Mucosa of rectum (tissue), 2 donors: ENCODE data around the gene ATP13A4.

Experiments used
- H3K27ac ChIP-seq, 2 donors: one replicate each; pipeline ENCODE4 v1.7.0; 2013; ENCODE audit warnings: inconsistent platforms in 2 of 2, low read depth in 2 of 2, low read length in 2 of 2
- H3K27me3 ChIP-seq, 2 donors: one replicate each; pipeline ENCODE4 v1.7.0; 2013; ENCODE audit warnings: low read length in 2 of 2; ENCODE audit not compliant: control insufficient read depth in 2 of 2, insufficient read depth in 2 of 2
- H3K36me3 ChIP-seq, 2 donors: one replicate each; pipeline ENCODE4 v1.7.0; 2013; ENCODE audit warnings: low read length in 2 of 2; ENCODE audit not compliant: control insufficient read depth in 2 of 2, insufficient read depth in 2 of 2
- H3K4me1 ChIP-seq, 2 donors: one replicate each; pipeline ENCODE4 v1.7.0; 2013; ENCODE audit warnings: low read length in 2 of 2, mild to moderate bottlenecking in 1 of 2; ENCODE audit not compliant: control insufficient read depth in 2 of 2, insufficient read depth in 2 of 2
- H3K4me3 ChIP-seq, 2 donors: one replicate each; pipeline ENCODE4 v1.7.0; 2013; ENCODE audit warnings: low read length in 2 of 2
- H3K9ac ChIP-seq, 2 donors: one replicate each; pipeline ENCODE4 v1.7.0; 2013; ENCODE audit warnings: low read length in 2 of 2, low read depth in 1 of 2, mild to moderate bottlenecking in 1 of 2
- H3K9me3 ChIP-seq, 2 donors: one replicate each; pipeline ENCODE4 v1.7.0; 2013; ENCODE audit warnings: low read length in 2 of 2; ENCODE audit not compliant: control insufficient read depth in 2 of 2
- donor health status: healthy.
- donor health status: Normal muscosa, but diverticular disease.

The ATP13A4 gene, protein sequence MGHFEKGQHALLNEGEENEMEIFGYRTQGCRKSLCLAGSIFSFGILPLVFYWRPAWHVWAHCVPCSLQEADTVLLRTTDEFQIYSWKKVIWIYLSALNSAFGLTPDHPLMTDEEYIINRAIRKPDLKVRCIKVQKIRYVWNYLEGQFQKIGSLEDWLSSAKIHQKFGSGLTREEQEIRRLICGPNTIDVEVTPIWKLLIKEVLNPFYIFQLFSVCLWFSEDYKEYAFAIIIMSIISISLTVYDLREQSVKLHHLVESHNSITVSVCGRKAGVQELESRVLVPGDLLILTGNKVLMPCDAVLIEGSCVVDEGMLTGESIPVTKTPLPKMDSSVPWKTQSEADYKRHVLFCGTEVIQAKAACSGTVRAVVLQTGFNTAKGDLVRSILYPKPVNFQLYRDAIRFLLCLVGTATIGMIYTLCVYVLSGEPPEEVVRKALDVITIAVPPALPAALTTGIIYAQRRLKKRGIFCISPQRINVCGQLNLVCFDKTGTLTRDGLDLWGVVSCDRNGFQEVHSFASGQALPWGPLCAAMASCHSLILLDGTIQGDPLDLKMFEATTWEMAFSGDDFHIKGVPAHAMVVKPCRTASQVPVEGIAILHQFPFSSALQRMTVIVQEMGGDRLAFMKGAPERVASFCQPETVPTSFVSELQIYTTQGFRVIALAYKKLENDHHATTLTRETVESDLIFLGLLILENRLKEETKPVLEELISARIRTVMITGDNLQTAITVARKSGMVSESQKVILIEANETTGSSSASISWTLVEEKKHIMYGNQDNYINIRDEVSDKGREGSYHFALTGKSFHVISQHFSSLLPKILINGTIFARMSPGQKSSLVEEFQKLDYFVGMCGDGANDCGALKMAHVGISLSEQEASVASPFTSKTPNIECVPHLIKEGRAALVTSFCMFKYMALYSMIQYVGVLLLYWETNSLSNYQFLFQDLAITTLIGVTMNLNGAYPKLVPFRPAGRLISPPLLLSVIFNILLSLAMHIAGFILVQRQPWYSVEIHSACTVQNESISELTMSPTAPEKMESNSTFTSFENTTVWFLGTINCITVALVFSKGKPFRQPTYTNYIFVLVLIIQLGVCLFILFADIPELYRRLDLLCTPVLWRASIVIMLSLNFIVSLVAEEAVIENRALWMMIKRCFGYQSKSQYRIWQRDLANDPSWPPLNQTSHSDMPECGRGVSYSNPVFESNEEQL

DNA sequence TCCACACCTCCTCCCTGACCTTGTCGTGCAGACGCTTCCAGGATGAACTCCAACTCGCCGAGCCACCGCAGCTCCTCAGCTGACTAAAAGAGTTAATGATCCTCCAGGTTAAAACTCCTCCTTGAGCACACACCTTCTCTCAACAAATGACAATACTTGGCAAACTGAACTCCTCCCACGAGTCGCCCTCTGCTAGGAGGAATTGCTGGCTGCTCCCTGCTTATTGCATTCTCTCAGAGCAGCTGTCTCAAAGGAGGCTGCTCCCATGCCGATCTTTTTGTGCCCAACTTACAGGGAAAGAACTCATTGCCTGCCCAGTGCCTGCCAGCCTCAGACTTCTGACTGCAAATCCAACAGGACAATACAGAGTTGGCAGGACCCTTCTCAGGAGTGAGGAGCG, at the start of gene ATP13A4:
Gene ATP13A4, minus strand, starts transcription at position 85 of the 400 bp plus-strand sequence. CDS start 96 bp downstream, outside the sequence.
- H3K9me3 ChIP-seq = no peaks in the 10 kb centered on the region
- H3K9ac ChIP-seq = peak within 1 kb of the TSS; percentile 48 to 62
- peaks cover 3 to 22% of the 10 kb centered on the region in 2 donors for H3K4me1 ChIP-seq
- no peaks in the 10 kb centered on the region for H3K27me3 ChIP-seq
- H3K27ac ChIP-seq = peak within 1 kb of the TSS; percentile 78 to 84
- H3K36me3 ChIP-seq = no peaks in the 10 kb centered on the region
- H3K4me3 ChIP-seq = peak within 1 kb of the TSS; percentile 66 to 78

DNA sequence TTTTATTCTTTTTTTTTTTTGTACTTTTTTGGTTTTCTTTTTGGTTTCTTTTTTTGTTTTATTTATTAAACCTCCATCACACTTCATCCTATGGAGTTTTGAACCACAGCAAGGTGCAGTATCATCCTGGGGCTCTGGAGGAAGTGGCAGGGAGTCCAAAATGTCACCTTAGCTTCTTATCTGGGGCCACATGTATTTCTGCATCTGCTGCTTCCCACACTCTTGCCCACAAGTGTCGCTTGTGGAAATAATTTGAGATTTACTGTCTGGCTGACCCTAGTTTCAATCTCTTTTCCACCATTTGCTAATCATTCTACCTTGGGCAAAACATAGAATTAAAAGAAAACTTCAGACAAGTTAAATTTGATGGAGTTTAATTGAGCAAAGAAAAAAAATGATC, 44.7 kb upstream of the ATP13A4 start:
- Histone ChIP-seq H3K4me3 (no peak overlapping the region), H3K27ac (no peak overlapping the region), H3K9me3 (no peaks in the 10 kb centered on the region), H3K9ac (no peak overlapping the region), H3K4me1 (peaks cover 3% of the 10 kb centered on the region in 2 donors), H3K27me3 (no peaks in the 10 kb centered on the region), H3K36me3 (peaks cover 3 to 10% of the 10 kb centered on the region in 2 donors)

DNA sequence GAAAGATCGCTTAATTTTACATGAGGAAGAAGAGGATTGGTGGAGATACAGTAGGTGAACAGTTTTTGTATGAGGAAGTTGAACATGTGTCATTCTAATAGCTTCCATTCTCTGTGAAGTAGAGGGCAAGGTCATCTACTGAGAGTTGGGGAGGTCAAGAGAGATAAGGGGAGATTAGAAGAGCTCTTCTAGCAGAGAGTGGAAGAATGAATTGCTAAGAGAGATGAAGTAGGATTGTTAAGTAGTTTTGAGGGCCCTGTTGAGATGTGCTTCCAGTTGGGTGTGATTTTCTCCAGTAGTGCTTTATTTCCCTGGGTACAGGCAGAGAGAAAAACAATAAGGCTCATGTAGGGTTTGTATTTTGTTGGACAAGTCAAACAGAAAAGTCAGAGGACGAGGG, 43.5 kb upstream of the ATP13A4 start:
- Histone ChIP-seq H3K4me1 (peaks cover 10% of the 10 kb centered on the region in 2 donors), H3K9me3 (no peaks in the 10 kb centered on the region), H3K27ac (no peak overlapping the region), H3K4me3 (no peak overlapping the region), H3K9ac (no peak overlapping the region), H3K27me3 (no peaks in the 10 kb centered on the region), H3K36me3 (peaks cover 3 to 5% of the 10 kb centered on the region in 2 donors)

DNA sequence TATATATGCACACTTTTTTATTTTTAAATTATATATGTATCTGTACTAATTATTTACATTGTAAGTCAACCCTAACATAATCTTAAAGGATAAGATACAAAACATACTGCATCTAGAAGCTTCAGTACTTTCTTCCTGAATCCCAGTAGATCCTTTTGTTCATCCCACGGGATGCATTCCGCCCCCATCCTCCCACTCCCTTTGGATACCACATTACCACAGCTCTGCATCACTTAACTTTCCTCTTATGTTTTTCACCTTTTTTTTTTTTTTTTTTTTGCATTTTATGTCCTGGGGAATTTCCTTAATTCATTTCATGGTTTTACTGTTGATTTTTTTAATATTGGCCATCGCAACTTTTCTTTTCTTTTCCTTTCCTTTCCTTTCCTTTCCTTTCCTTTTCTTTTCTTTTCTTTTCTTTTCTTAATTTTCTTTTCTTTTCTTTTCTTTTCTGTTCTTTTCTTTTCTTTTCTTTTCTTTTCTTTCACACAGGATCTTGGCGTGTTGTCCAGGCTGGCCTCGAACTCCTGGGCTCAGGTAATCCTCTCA, 41.3 kb upstream of the ATP13A4 start:
- Histone ChIP-seq H3K4me3 (no peak overlapping the region), H3K9ac (no peak overlapping the region), H3K4me1 (peaks cover 10 to 16% of the 10 kb centered on the region in 2 donors), H3K36me3 (peaks cover 3 to 5% of the 10 kb centered on the region in 2 donors), H3K9me3 (no peaks in the 10 kb centered on the region), H3K27ac (no peak overlapping the region), H3K27me3 (no peaks in the 10 kb centered on the region)

DNA sequence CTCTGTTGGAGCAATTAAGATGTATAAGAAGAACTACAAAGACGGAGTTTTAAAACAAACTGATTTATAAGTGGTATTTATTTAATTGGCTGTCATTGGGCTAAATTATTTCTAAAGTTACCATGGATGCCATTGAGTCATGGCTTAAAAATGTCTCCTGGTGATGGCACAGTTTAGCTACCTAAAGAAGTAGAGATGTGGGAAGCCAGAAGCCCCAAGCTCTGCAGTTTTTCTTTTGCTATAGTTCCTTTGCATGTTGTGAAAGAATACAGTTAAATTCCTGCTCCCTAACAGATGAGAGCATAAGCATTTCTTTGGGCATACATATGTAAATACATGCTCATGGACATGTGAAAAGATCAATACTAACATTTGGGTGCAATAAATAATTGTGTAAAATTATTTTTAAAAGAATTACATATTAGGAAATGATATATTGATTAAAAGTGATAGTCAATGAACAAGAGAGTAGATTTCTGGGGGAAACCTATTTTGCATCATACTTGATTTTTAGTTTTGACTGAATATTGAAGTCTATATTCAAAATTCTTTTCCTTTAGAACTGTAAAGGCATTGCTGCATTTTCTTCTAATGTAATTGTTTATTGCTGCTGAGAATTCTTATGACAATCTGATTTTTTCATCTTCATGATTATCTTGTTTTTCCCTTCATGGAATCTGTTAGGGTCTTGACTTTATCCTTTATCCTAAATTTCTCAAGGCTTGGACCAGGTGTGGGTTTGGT, 40.4 kb upstream of the ATP13A4 start:
- Histone ChIP-seq H3K27ac (no peak overlapping the region), H3K36me3 (peaks cover 3 to 5% of the 10 kb centered on the region in 2 donors), H3K9ac (no peak overlapping the region), H3K27me3 (no peaks in the 10 kb centered on the region), H3K9me3 (no peaks in the 10 kb centered on the region), H3K4me1 (peaks cover 10 to 16% of the 10 kb centered on the region in 2 donors), H3K4me3 (no peak overlapping the region)

DNA sequence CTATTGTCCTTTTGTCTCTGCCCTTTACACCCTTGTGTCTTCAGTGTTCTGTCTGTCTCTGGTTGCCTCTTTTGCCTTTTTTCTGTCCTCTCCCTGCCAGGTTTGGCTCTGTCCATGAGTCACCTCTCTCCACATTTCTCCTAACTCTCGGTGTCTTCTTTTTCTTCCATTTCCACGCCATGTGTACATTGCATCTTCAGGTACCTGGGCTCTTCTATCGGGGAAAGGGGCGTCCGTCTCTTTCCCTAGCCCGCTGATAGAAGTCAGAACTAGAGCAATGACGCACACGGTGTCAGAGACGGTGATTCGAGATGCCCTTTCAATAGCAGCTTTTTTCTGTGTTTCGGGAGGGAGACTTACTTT, 39.0 kb upstream of the ATP13A4 start:
- H3K4me3 ChIP-seq = peak overlapping the region; percentile 94 to 99
- peak overlapping the region; percentile 83 to 85 for H3K27ac ChIP-seq
- H3K9ac ChIP-seq = peak overlapping the region; percentile 91
- peaks cover 10 to 16% of the 10 kb centered on the region in 2 donors for H3K4me1 ChIP-seq
- no peaks in the 10 kb centered on the region for H3K27me3 ChIP-seq
- peaks cover 0 to 5% of the 10 kb centered on the region in 2 donors for H3K36me3 ChIP-seq
- H3K9me3 ChIP-seq = no peaks in the 10 kb centered on the region

DNA sequence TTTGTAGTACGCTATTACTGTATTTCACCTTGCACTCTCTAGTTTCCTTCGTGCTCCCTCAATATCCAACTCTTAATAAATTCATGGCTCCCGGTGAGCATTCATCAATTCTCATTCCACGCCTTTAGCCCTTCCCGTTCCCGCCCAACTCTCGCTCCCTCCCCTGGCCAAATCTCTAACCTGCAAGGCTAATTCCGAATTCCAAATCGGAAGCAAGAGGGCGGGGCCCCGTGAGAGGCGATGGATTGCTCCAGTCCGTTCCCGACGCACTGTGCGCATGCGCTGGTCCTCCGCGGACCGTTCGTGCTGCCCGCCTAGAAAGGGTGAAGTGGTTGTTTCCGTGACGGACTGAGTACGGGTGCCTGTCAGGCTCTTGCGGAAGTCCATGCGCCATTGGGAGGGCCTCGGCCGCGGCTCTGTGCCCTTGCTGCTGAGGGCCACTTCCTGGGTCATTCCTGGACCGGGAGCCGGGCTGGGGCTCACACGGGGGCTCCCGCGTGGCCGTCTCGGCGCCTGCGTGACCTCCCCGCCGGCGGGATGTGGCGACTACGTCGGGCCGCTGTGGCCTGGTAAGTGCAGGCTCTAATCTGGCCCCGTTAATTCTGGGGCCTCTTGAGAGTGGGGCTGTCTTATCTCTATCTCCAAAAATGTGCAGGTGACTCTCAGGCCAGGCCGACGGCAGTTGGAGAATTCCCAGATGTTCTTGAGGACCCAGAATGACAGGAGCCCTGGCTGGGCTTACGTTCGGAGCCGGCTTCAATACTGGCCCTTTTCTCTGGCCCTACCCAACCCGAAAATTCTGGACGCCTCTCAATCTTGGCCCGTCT, 38.4 kb upstream of the ATP13A4 start, which contains the start of gene OPA1:
Gene OPA1, plus strand, starts transcription at position 368 of the 827 bp plus-strand sequence. Its CDS starts 170 bp downstream, at position 538.
- peak within 1 kb of the TSS; percentile 94 to 99 for H3K4me3 ChIP-seq
- no peaks in the 10 kb centered on the region for H3K27me3 ChIP-seq
- peaks cover 0 to 5% of the 10 kb centered on the region in 2 donors for H3K36me3 ChIP-seq
- H3K4me1 ChIP-seq = peaks cover 10 to 16% of the 10 kb centered on the region in 2 donors
- H3K27ac ChIP-seq = peak within 1 kb of the TSS; percentile 83 to 85
- H3K9ac ChIP-seq = peak within 1 kb of the TSS; percentile 91
- no peaks in the 10 kb centered on the region for H3K9me3 ChIP-seq

DNA sequence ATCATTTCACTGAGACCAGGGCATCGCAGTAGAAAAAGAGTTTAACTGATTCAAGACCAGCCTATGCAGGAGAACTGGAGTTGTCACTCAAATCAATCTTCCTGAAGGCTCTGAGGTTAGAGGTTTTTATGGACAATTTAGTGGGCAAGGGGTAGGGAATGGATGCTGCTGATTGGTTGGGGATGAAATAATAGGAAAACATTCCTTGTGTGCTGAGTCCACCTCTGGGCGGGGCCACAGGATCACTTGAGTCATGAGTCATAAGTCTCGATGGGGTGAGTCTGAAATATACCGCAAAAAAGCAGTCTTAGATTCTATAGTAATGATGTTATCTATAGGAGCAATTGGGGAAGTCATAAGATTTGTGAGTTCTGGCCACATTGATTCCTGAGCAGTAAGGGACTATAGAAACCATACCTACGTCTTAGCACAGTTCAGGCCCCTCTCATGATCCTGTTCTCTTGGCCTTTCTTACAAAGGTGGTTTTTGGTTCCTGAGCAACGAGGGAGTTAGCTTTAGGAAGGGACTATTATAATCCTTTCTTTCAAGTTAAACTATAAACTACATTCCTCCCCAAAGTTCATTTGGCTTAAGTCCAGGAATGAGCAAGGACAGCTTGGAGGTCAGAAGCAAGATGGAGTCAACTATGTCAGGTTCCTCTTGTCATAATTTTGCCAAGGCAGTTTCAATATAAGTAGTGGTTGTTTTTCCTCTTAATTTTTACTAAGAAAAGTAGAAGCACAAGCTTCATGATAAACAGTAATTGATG, 35.6 kb upstream of the ATP13A4 start:
- no peak overlapping the region for H3K9ac ChIP-seq
- no peak overlapping the region for H3K4me3 ChIP-seq
- no peaks in the 10 kb centered on the region for H3K36me3 ChIP-seq
- H3K4me1 ChIP-seq = peaks cover 10 to 16% of the 10 kb centered on the region in 2 donors
- H3K27ac ChIP-seq = no peak overlapping the region
- no peaks in the 10 kb centered on the region for H3K27me3 ChIP-seq
- H3K9me3 ChIP-seq = no peaks in the 10 kb centered on the region
